ENCODE data around the gene IL4I1. TPM values are rescaled to one million over a fixed set of nuclear protein-coding genes. Genes with fewer than 3 reads are reported as not detected.

IL4I1 gene
- total RNA-seq, 1 experiment from 2014 or later, result 0.61 TPM

- peaks cover 0 to 3% of the 10 kb centered on the region in 2 experiments; a peak in 1 of 5 replicates for H3K9me3 Mint-ChIP-seq
- no CpG with 5 or more reads among the region's 6 CpGs for WGBS (ENCODE audit: extremely low coverage, insufficient read length, low lambda C conversion rate)
- Histone ChIP-seq H2BK120ac (ENCODE audit: low read depth, low read length, poor library complexity, severe bottlenecking) (no peak overlapping the region), H3K4me2 (ENCODE audit: insufficient read depth, insufficient read length, low read length) (no peak overlapping the region), H3K23me2 (ENCODE audit: insufficient read length, low read depth, low read length, poor library complexity, severe bottlenecking) (no peaks in the 10 kb centered on the region), H2AFZ (ENCODE audit: low read length) (no peak overlapping the region), H3T11ph (ENCODE audit: low read length) (no peak overlapping the region), H2BK20ac (ENCODE audit: low read depth, low read length, poor library complexity, severe bottlenecking) (no peak overlapping the region), H4K8ac (replicated peaks; ENCODE audit: insufficient read length, low read depth, low read length) (no peak overlapping the region), H3K23ac (ENCODE audit: insufficient read length, low read depth, low read length) (no peak overlapping the region), H3K14ac (ENCODE audit: insufficient read depth, low read length) (no peak overlapping the region), H2BK5ac (ENCODE audit: insufficient read length, low read length) (no peak overlapping the region), H3K27me3 (ENCODE audit: insufficient read depth, low read length) (no peaks in the 10 kb centered on the region), H4K91ac (ENCODE audit: insufficient read length, low read depth, low read length) (no peak overlapping the region), H2BK15ac (ENCODE audit: low read depth, low read length) (no peak overlapping the region), H2AK5ac (ENCODE audit: insufficient read length, low read length) (no peak overlapping the region), H3K56ac (ENCODE audit: insufficient read length, low read depth, low read length) (no peak overlapping the region), H3K18ac (ENCODE audit: insufficient read length, low read depth, low read length) (no peak overlapping the region), H3K27ac (ENCODE audit: insufficient read length, low read depth, low read length) (no peak overlapping the region), H3K79me1 (ENCODE audit: insufficient read depth, low read depth, low read length, poor library complexity, severe bottlenecking) (peaks cover 9% of the 10 kb centered on the region), H3K79me2 (ENCODE audit: insufficient read depth, low read length) (peaks cover 6% of the 10 kb centered on the region; the same call in 1 of the 2 replicates), H4K20me1 (ENCODE audit: control insufficient read depth, insufficient read depth, insufficient read length) (peaks cover 2% of the 10 kb centered on the region), H3K4ac (ENCODE audit: low read depth, low read length) (no peak overlapping the region), H3K9me3 (ENCODE audit: control insufficient read depth, low read depth, low read length) (no peaks in the 10 kb centered on the region), H3K9ac (ENCODE audit: extremely low read depth, insufficient read length, low read length) (no peak overlapping the region), H3K4me1 (ENCODE audit: insufficient read depth, low read length) (no peaks in the 10 kb centered on the region), H4K5ac (ENCODE audit: insufficient read length, low read depth, low read length) (no peak overlapping the region), H2BK12ac (ENCODE audit: insufficient read length, low read depth, low read length) (no peak overlapping the region)
- peak overlapping the region in 1 of 3 experiments; percentile 18; a peak in 2 of 7 replicates for H3K27ac Mint-ChIP-seq
- H3K4me1 Mint-ChIP-seq, result peaks cover 10 to 18% of the 10 kb centered on the region in 2 experiments
- no peak overlapping the region for H3K4me3 Mint-ChIP-seq
- TF ChIP-seq CTCF (conservative IDR thresholded peaks at IDR 0.05), result peak; percentile 46; the same call in 2 of the 3 replicates
- no peaks in the 10 kb centered on the region for H3K27me3 Mint-ChIP-seq (ENCODE audit: low read depth)
- H3K36me3 Mint-ChIP-seq (ENCODE audit: insufficient read depth in 1 of 3, low read depth in 3 of 3), result peaks cover 50 to 80% (median 79%) of the 10 kb centered on the region in 3 experiments
- no peak for DNase-seq
Measured at GRCh38 chr19:49915271-49915670, 18.6 kb upstream of the IL4I1 start.

Measured in H9 (cell line).